NT2/D1 (cell line): ENCODE results near the gene DNAJC2.

ENCODE experiments used
- SUZ12 ChIP-seq: IDR thresholded peaks from 2 replicates; pipeline ENCODE4 v1.6.1; 2011; ENCODE audit not compliant: insufficient read length, insufficient read depth; ENCODE audit errors: extremely low read depth
- YY1 ChIP-seq: IDR thresholded peaks from 2 replicates; pipeline ENCODE4 v1.6.1; 2011; ENCODE audit not compliant: insufficient read length, insufficient read depth
- ZNF274 ChIP-seq: IDR thresholded peaks from 2 replicates; pipeline ENCODE4 v1.6.1; 2011; ENCODE audit warnings: mild to moderate bottlenecking, low read depth, low read length

- no peak for TF ChIP-seq SUZ12
- TF ChIP-seq ZNF274, result no peak
- no peak for TF ChIP-seq YY1
These were observed 44.0 kb upstream of the DNAJC2 start for GRCh38 chr7:103388469-103389140.
